NCI-H2196 (cell line): ENCODE results near the gene ZNF566.
"Not testable (repeated sequence)": the region's sequence is repeated elsewhere in the genome, so short reads cannot be mapped to it uniquely, and the experiment has no call there.

Source experiments
- DNase-seq: peaks from one replicate; lab custom pipeline; 2025; ENCODE audit not compliant: unreplicated experiment; lab: John Stamatoyannopoulos, UW

Gene ZNF566

DNA sequence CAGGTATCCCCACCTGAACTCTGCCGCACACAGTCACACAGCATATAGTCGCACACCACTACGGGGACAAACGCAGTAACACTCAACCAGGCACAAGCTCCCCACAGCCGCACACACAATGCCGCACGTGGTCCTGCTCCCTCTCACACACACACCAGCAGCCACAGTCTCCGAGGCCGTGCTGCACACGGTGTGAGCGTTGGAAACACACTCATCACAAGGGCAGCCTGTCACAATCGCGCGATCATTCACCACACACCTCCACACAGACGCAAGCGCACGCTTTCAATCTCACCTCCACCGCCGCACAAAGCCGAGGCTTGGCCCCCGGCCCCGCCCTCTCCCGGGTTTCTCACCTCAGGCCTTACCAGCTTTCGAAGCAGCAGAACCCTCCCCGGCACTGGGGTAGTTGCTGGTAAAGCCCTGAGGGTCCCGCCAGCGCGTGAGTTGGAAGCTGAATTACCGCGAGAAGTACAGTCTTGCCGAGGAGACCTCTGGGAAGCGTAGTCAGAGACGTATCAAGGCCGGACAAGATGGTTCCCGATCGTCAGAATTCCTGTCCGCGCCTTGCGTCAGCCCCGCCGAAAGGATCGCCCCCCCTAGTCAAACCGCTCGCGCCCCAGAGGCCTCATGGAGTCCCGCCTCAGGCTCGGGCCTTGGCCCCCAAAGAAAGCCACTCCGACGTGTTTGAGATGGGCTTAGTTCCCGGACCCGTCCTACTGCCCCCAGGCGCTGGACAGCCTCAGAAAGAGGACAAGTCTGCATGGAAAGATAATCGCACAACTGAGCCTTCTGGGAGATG lies at the start of gene ZNF566:
Gene ZNF566 (minus strand): TSS at position 444 of the 802 bp plus-strand sequence. CDS start 13,004 bp downstream, outside the sequence.
- peak; percentile 96 for DNase-seq

DNA sequence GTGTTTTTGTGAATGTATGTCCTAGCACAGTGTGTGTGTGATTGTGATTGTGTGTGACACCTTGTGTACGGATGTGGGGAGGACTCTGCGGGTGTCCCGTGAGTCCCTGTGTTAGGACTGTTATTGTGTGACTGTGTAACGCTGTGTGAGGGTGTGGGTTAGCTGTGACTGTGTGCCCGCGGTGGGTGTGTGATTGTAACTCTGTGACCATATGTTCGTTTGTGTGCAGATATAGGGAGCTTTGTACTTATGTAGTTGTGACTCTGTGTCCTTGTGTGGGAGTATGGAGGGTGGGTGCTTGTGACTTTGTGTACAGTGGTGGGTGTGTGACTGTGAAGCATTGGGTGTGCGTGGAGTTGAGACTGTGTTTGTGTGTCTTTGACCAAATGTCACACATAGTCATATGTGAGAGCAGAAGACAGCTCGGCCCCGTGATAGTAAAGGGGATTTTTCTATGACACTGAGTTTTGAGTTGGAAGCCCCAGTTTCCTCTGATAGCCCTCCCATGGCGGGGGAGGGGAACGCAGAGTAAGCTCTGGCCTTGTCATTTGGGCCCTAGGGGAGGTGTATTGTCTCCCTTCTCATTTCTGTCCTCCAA lies 39.7 kb upstream of the ZNF566 start:
- no peak for DNase-seq

- DNase-seq: peak; percentile 96
These were observed 39.0 kb upstream of the ZNF566 start, which contains the start of gene ZNF260 for GRCh38 chr19:36528194-36528920. ZNF260 (minus strand) TSS chr19:36528271; CDS start chr19:36515238, 13,033 bp downstream.

- DNase-seq: no peak
These were observed 38.5 kb upstream of the ZNF566 start for GRCh38 chr19:36527873-36528193.

- DNase-seq: no peak
These were observed 38.0 kb upstream of the ZNF566 start for GRCh38 chr19:36527341-36527740.

GRCh38 chr19:36526581-36526980 lies 37.2 kb upstream of the ZNF566 start:
- no peak for DNase-seq

- DNase-seq: no peak
These were observed 35.3 kb upstream of the ZNF566 start for GRCh38 chr19:36524617-36525016.

- no peak for DNase-seq
These were observed 24.8 kb upstream of the ZNF566 start for GRCh38 chr19:36514012-36514612.

DNA sequence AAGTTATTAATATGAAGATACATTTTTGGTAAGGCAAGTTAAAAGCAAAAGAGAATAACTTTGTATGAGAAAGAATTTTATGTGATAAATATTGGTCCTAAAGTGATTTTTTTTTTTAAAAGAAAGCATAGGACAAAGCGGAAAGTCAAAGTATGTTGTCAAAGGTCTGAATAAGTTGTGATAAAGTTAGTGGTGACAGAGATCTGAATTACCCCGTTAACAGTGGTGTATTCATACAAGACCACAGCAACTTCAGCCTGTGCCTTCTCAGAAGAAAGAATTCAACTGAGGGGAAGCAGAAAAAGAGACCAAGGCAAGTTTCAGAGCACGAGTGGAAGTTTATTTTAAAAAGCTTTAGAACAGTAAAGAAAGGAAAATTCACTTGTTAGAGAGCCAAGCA lies 19.0 kb upstream of the ZNF566 start:
- DNase-seq: no peak

GRCh38 chr19:36501973-36502372 lies 12.6 kb upstream of the ZNF566 start:
- DNase-seq: no peak

GRCh38 chr19:36497001-36497400 lies 7.6 kb upstream of the ZNF566 start:
- no peak for DNase-seq

DNA sequence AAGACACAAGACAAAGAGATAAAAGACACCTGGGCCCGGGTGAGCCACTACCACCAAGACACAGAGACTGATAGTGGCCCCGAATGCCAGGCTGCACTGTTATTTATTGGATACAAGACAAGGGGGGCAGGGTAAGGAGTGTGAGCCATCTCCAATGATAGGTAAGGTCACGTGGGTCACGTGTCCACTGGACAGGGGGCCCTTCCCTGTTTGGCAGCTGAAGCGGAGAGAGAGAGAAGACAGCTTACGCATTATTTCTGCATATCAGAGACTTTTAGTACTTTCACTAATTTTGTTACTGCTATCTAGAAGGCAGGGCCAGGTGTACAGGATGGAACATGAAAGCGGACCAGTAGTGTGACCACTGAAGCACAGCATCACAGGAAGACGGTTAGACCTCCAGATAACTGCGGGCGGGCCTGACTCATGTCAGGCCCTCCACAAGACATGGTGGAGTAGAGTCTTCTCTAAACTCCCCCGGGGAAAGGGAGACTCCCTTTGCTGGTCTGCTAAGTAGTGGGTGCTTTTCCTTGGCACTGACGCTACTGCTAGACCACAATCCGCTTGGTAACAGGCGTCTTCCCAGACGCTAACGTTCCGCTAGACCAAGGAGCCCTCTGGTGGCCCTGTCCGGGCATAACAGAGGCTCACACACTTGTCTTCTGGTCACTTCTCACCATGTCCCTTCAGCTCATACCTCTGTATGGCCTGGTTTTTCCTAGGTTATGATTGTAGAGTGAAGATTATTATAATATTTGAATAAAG lies 3.5 kb upstream of the ZNF566 start:
- not testable (repeated sequence) for DNase-seq

GRCh38 chr19:36490846-36491245 lies 1.5 kb upstream of the ZNF566 start:
- not testable (repeated sequence) for DNase-seq

GRCh38 chr19:36489920-36490415 lies 607 bp upstream of the ZNF566 start:
- peak; percentile 87 for DNase-seq

DNA sequence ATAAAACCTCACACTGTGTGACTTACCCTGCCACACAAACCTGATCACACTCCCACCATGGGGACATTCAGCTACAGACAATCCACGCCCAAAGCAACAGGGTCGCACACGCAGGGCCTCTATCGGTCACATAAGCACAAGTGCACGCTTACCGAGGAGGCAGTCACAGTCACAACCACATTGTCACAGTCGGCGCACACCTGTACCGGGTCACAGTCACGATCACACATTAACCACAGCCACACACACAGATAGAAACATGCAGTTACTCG lies 579 bp downstream of the ZNF566 start:
- no peak for DNase-seq

- DNase-seq: no peak
These were observed 1.1 kb downstream of the ZNF566 start for GRCh38 chr19:36488118-36488845.

DNA sequence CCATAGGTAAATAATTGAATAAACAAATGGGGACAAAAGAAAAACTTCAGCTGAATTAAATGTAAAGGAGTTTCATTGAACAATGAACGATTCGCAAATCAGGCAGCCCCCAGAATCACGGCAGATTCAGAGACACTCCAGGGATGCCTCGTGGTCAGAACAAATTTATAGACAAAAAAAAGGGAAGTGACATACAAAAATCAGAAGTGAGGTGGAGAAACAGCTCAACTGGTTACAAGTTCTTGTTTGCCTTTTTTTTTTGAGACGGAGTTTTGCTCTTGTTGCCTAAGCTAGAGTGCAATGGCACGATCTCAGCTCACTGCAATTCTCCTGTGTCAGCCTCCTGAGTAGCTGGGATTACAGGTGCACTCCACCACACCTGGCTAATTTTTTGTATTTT lies 5.7 kb downstream of the ZNF566 start:
- no peak for DNase-seq

DNA sequence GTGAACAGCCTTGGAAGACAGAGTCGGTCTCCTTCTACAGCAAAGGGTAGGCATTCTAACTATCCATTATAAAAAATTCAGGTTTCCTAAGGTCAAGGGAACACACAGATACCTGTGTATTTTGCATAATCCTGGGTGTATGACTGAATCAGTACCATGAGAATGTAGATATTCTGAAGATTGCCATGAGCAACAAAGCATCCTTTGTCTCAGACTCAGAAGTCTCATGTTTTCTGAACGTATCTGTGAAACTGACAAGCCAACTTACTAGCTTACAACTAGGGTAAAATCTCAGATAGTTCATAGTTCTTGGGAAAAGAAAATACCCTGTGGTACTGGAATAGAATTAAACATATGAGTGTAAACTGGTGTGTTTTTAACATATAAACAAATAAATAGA lies 6.5 kb downstream of the ZNF566 start:
- DNase-seq: no peak

- no peak for DNase-seq
These were observed 29.3 kb downstream of the ZNF566 start for GRCh38 chr19:36460046-36460445.

DNA sequence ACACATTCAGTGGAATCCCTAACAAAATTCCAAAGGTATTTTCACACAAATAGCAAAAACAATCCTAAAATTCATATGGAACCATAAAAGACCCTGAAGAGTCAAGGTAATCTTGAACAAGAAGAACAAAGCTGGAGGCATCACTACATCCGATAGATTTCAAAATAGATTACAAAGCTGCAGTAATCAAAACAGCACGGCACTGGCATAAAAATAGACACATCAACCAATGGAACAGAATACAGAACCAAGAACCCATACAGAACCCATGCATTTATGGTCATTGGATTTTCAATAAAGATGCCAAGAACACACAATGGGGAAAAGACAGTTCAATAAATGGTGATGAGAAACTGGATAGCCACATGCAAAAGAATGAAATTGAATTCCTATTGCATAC lies 32.5 kb downstream of the ZNF566 start:
- DNase-seq: no peak
